Thyroid gland (tissue), 4 donors: Measurements from ENCODE around the gene ZMPSTE24. TPM values are rescaled to one million over a fixed set of nuclear protein-coding genes. Genes with fewer than 3 reads are reported as not detected.
A peak's percentile ranks its signal among the peaks of the same experiment; 100 is the strongest.

ENCODE experiments used
- DNase-seq, 2 donors: peaks; one replicate each; pipeline ENCODE4 v3.0.0-alpha.2; 2019
- H3K27ac ChIP-seq, 3 donors: fragments of 200-600 bp; sonication (generic); 1 replicate in 2 of 3; 2 replicates in 1 of 3; pipeline ENCODE4 v1.5.1; 2016 to 2019; ENCODE audit warnings: mild to moderate bottlenecking in 1 of 3, moderate library complexity in 1 of 3
- H3K27me3 ChIP-seq: fragments of 200-600 bp; sonication (generic); one replicate; pipeline ENCODE4 v1.5.1; 2019
- H3K36me3 ChIP-seq, 2 donors: fragments of 200-600 bp; sonication (generic); one replicate each; pipeline ENCODE4 v1.5.1; 2016 to 2019
- H3K4me1 ChIP-seq, 2 donors: fragments of 200-600 bp; sonication (generic); one replicate each; pipeline ENCODE4 v1.5.1; 2017 to 2019
- H3K4me3 ChIP-seq, 3 donors: fragments of 200-600 bp; sonication (generic); replicated peaks in 1 of 3; 1 replicate in 2 of 3; 2 replicates in 1 of 3; pipeline ENCODE4 v1.5.1; 2016; ENCODE audit warnings: mild to moderate bottlenecking in 1 of 3
- H3K9me3 ChIP-seq: fragments of 200-600 bp; sonication (generic); one replicate; pipeline ENCODE4 v1.5.1; 2017
- CTCF ChIP-seq, 6 experiments: fragments of 200-600 bp in 3 of 6; fragments of 450-650 bp in 3 of 6; sonication (generic) in 3 of 6; IDR thresholded peaks; one replicate each; pipeline ENCODE4 v1.5.1; 2016 to 2019; ENCODE audit warnings: antibody characterized with exemption in 6 of 6, mild to moderate bottlenecking in 2 of 6, inconsistent platforms in 1 of 6, moderate library complexity in 1 of 6
- POLR2A ChIP-seq, 2 donors: fragments of 450-650 bp; IDR thresholded peaks; one replicate each; pipeline ENCODE4 v1.6.1; 2017; ENCODE audit warnings: antibody characterized with exemption in 2 of 2, mild to moderate bottlenecking in 2 of 2, moderate library complexity in 1 of 2
- WGBS, 2 donors: methylation state at CpG; one replicate each; pipeline ENCODE4 v1.1.5; 2017; 5-methylcytosine and 5-hydroxymethylcytosine counted together
- intact Hi-C: fragments of 100-400 bp; cut with DNase I; formaldehyde crosslinking; loops from one replicate; pipeline ENCODE4 v1.15.1; 2023
- total RNA-seq, 4 donors: library from RNA; depleted of rRNA; stranded (reverse); fragments of >200 nt; gene quantifications; one replicate each; pipeline ENCODE4 v1.2.3, GENCODE V29; 2016

The ZMPSTE24 gene
- total RNA-seq, 4 donors from 2014 or later, result 45.1 to 61.7 (median 56.7) TPM

GRCh38 chr1:40266786-40267535 is 8.9 kb downstream of the ZMPSTE24 start:
- no peak for TF ChIP-seq CTCF (IDR thresholded peaks at IDR 0.05)
- no peak for TF ChIP-seq POLR2A (IDR thresholded peaks at IDR 0.05)
- intact Hi-C loops, result no loop called here
- Histone ChIP-seq H3K27ac (peak overlapping the region; percentile 37 to 89 (median 73)), H3K36me3 (peaks cover 7 to 38% of the 10 kb centered on the region in 2 donors), H3K9me3 (no peaks in the 10 kb centered on the region), H3K4me3 (no peak overlapping the region), H3K4me1 (peaks cover 5 to 12% of the 10 kb centered on the region in 2 donors), H3K27me3 (no peaks in the 10 kb centered on the region)
- WGBS, 2 donors, result 95 to 98% methylated on average over 6 of the region's 6 CpGs
- DNase-seq, result no peak

GRCh38 chr1:40267767-40268187 is 9.7 kb downstream of the ZMPSTE24 start:
- TF ChIP-seq POLR2A (IDR thresholded peaks at IDR 0.05) (no peak), CTCF (IDR thresholded peaks at IDR 0.05) (no peak)
- Histone ChIP-seq H3K27me3 (no peaks in the 10 kb centered on the region), H3K4me3 (no peak overlapping the region), H3K27ac (peak overlapping the region; percentile 37 to 89 (median 73)), H3K36me3 (peaks cover 16 to 38% of the 10 kb centered on the region in 2 donors), H3K4me1 (peaks cover 5 to 12% of the 10 kb centered on the region in 2 donors), H3K9me3 (no peaks in the 10 kb centered on the region)
- no peak for DNase-seq
- WGBS, 2 donors, result 32 to 70% methylated on average over 2 of the region's 2 CpGs
- intact Hi-C loops, result no loop called here

- Histone ChIP-seq H3K4me3 (no peak overlapping the region), H3K9me3 (no peaks in the 10 kb centered on the region), H3K36me3 (peaks cover 16 to 39% of the 10 kb centered on the region in 2 donors), H3K4me1 (peaks cover 5 to 12% of the 10 kb centered on the region in 2 donors), H3K27me3 (no peaks in the 10 kb centered on the region), H3K27ac (peak overlapping the region; percentile 5 to 89 (median 73))
- DNase-seq, result no peak
- TF ChIP-seq CTCF (IDR thresholded peaks at IDR 0.05) (no peak), POLR2A (IDR thresholded peaks at IDR 0.05) (no peak)
- intact Hi-C loops, result no loop called here
Observed at GRCh38 chr1:40268211-40268610, 10.2 kb downstream of the ZMPSTE24 start.

- Histone ChIP-seq H3K36me3 (peaks cover 16 to 34% of the 10 kb centered on the region in 2 donors), H3K4me1 (peaks cover 5 to 12% of the 10 kb centered on the region in 2 donors), H3K27me3 (no peaks in the 10 kb centered on the region), H3K9me3 (no peaks in the 10 kb centered on the region), H3K27ac (no peak overlapping the region), H3K4me3 (no peak overlapping the region)
- no peak for TF ChIP-seq CTCF (IDR thresholded peaks at IDR 0.05)
- DNase-seq, result no peak
- WGBS, 2 donors, result 73 to 88% methylated on average over 3 of the region's 3 CpGs
- intact Hi-C loops, result no loop called here
Observed at GRCh38 chr1:40270152-40270834, 12.3 kb downstream of the ZMPSTE24 start.

- intact Hi-C loops, result no loop called here
- TF ChIP-seq CTCF (IDR thresholded peaks at IDR 0.05) (no peak), POLR2A (IDR thresholded peaks at IDR 0.05) (no peak)
- no peak overlapping the region for H3K27ac ChIP-seq
- H3K9me3 ChIP-seq, result no peaks in the 10 kb centered on the region
- peaks cover 5 to 6% of the 10 kb centered on the region in 2 donors for H3K4me1 ChIP-seq
- no peaks in the 10 kb centered on the region for H3K27me3 ChIP-seq
- 96% methylated on average over 3 of the region's 3 CpGs for WGBS, 2 donors
- DNase-seq, result no peak
- peaks cover 20 to 34% of the 10 kb centered on the region in 2 donors for H3K36me3 ChIP-seq
- no peak overlapping the region for H3K4me3 ChIP-seq
Observed at GRCh38 chr1:40272653-40273213, 14.7 kb downstream of the ZMPSTE24 start.
